H9 (cell line): ENCODE measurements around the gene MYO1D. TPM values are rescaled to one million over a fixed set of nuclear protein-coding genes. Genes with fewer than 3 reads are reported as not detected.

Experiments used
- DNase-seq: peaks from one replicate; pipeline ENCODE4 v3.0.0-alpha.2; 2017
- H2AFZ ChIP-seq: one replicate; pipeline ENCODE4 v1.6.1; 2013; ENCODE audit warnings: mild to moderate bottlenecking, low read length, control low read depth, moderate library complexity
- H2AK5ac ChIP-seq: 2 replicates; pipeline ENCODE4 v1.6.1; 2013; ENCODE audit warnings: low read length, control low read depth, mixed read lengths; ENCODE audit not compliant: insufficient read length
- H2BK120ac ChIP-seq: one replicate; pipeline ENCODE4 v1.6.1; 2013; ENCODE audit warnings: low read depth, mild to moderate bottlenecking, low read length, control low read depth, inconsistent platforms; ENCODE audit not compliant: poor library complexity, severe bottlenecking
- H2BK12ac ChIP-seq: 2 replicates; pipeline ENCODE4 v1.6.1; 2013; ENCODE audit warnings: low read length, control low read depth, mixed read lengths, low read depth; ENCODE audit not compliant: insufficient read length
- H2BK15ac ChIP-seq: 2 replicates; pipeline ENCODE4 v1.6.1; 2013; ENCODE audit warnings: low read depth, low read length, control low read depth
- H2BK20ac ChIP-seq: one replicate; pipeline ENCODE4 v1.6.1; 2013; ENCODE audit warnings: low read depth, mild to moderate bottlenecking, low read length, control low read depth, inconsistent platforms; ENCODE audit not compliant: poor library complexity, severe bottlenecking
- H2BK5ac ChIP-seq: 2 replicates; pipeline ENCODE4 v1.6.1; 2013; ENCODE audit warnings: low read length, control low read depth, mixed read lengths; ENCODE audit not compliant: insufficient read length
- H3K14ac ChIP-seq: 2 replicates; pipeline ENCODE4 v1.6.1; 2013; ENCODE audit warnings: low read length, control low read depth; ENCODE audit not compliant: insufficient read depth
- H3K18ac ChIP-seq: 2 replicates; pipeline ENCODE4 v1.6.1; 2013; ENCODE audit warnings: low read depth, mild to moderate bottlenecking, mixed read lengths, low read length, control low read depth; ENCODE audit not compliant: insufficient read length
- H3K23ac ChIP-seq: 2 replicates; pipeline ENCODE4 v1.6.1; 2013; ENCODE audit warnings: low read length, control low read depth, mixed read lengths, low read depth; ENCODE audit not compliant: insufficient read length
- H3K23me2 ChIP-seq: 2 replicates; pipeline ENCODE4 v1.6.1; 2013; ENCODE audit warnings: low read depth, mild to moderate bottlenecking, mixed read lengths, low read length, control low read depth; ENCODE audit not compliant: insufficient read length, poor library complexity, severe bottlenecking
- H3K27ac ChIP-seq: 2 replicates; pipeline ENCODE4 v1.5.1; 2013; ENCODE audit warnings: low read length, control low read depth, mixed read lengths, low read depth; ENCODE audit not compliant: insufficient read length
- H3K27me3 ChIP-seq: 2 replicates; pipeline ENCODE4 v1.6.1; 2013; ENCODE audit warnings: low read length, control low read depth, inconsistent platforms; ENCODE audit not compliant: insufficient read depth
- H3K4ac ChIP-seq: 2 replicates; pipeline ENCODE4 v1.6.1; 2013; ENCODE audit warnings: low read depth, mild to moderate bottlenecking, control low read depth, inconsistent platforms, low read length, moderate library complexity
- H3K4me1 ChIP-seq: 2 replicates; pipeline ENCODE4 v1.6.1; 2013; ENCODE audit warnings: low read length, control low read depth, inconsistent platforms; ENCODE audit not compliant: insufficient read depth
- H3K4me2 ChIP-seq: 2 replicates; pipeline ENCODE4 v1.6.1; 2013; ENCODE audit warnings: low read length, control low read depth, mixed read lengths; ENCODE audit not compliant: insufficient read length, insufficient read depth
- H3K56ac ChIP-seq: 2 replicates; pipeline ENCODE4 v1.6.1; 2013; ENCODE audit warnings: low read depth, mild to moderate bottlenecking, mixed read lengths, low read length, control low read depth; ENCODE audit not compliant: insufficient read length
- H3K79me1 ChIP-seq: 2 replicates; pipeline ENCODE4 v1.6.1; 2013; ENCODE audit warnings: low read depth, mild to moderate bottlenecking, moderate library complexity, low read length, control low read depth, inconsistent platforms; ENCODE audit not compliant: insufficient read depth, poor library complexity, severe bottlenecking
- H3K79me2 ChIP-seq: 2 replicates; pipeline ENCODE4 v1.6.1; 2013; ENCODE audit warnings: low read length, control low read depth, inconsistent platforms; ENCODE audit not compliant: insufficient read depth
- H3K9ac ChIP-seq: 2 replicates; pipeline ENCODE4 v1.6.1; 2013; ENCODE audit warnings: low read length, control low read depth, mixed read lengths; ENCODE audit not compliant: insufficient read length; ENCODE audit errors: extremely low read depth
- H3K9me3 ChIP-seq: one replicate; pipeline ENCODE4 v1.6.1; 2013; ENCODE audit warnings: low read depth, low read length, inconsistent platforms; ENCODE audit not compliant: control insufficient read depth
- H3T11ph ChIP-seq: one replicate; pipeline ENCODE4 v1.6.1; 2013; ENCODE audit warnings: mild to moderate bottlenecking, low read length, control low read depth, inconsistent platforms
- H4K20me1 ChIP-seq: one replicate; pipeline ENCODE4 v1.6.1; 2013; ENCODE audit not compliant: control insufficient read depth, insufficient read length, insufficient read depth
- H4K5ac ChIP-seq: 2 replicates; pipeline ENCODE4 v1.6.1; 2013; ENCODE audit warnings: low read depth, mild to moderate bottlenecking, mixed read lengths, low read length, control low read depth; ENCODE audit not compliant: insufficient read length
- H4K8ac ChIP-seq: replicated peaks from 2 replicates; pipeline ENCODE4 v1.6.1; 2013; ENCODE audit warnings: low read length, control low read depth, mixed read lengths, low read depth; ENCODE audit not compliant: insufficient read length
- H4K91ac ChIP-seq: 2 replicates; pipeline ENCODE4 v1.6.1; 2013; ENCODE audit warnings: low read depth, mild to moderate bottlenecking, moderate library complexity, mixed read lengths, low read length, control low read depth; ENCODE audit not compliant: insufficient read length
- H3K27ac Mint-ChIP-seq, 3 experiments: 2 replicates in 2 of 3; 3 replicates in 1 of 3; pipeline ENCODE4 v1.8.0; 2020 to 2021; ENCODE audit warnings: mixed read lengths in 3 of 3, mild to moderate bottlenecking in 1 of 3, moderate library complexity in 1 of 3
- H3K27me3 Mint-ChIP-seq: 2 replicates; pipeline ENCODE4 v1.8.0; 2021; ENCODE audit warnings: low read depth, mild to moderate bottlenecking, moderate library complexity, mixed read lengths
- H3K36me3 Mint-ChIP-seq, 3 experiments: 2 replicates in 2 of 3; 3 replicates in 1 of 3; pipeline ENCODE4 v1.8.0; 2020 to 2021; ENCODE audit warnings: low read depth in 3 of 3, mixed read lengths in 3 of 3; ENCODE audit not compliant: insufficient read depth in 1 of 3
- H3K4me1 Mint-ChIP-seq, 2 experiments: 2 replicates each; pipeline ENCODE4 v1.8.0; 2020; ENCODE audit warnings: mixed read lengths in 2 of 2
- H3K4me3 Mint-ChIP-seq, 2 experiments: 2 replicates in 1 of 2; 3 replicates in 1 of 2; pipeline ENCODE4 v1.8.0; 2020 to 2021; ENCODE audit warnings: mild to moderate bottlenecking in 2 of 2, mixed read lengths in 2 of 2, moderate library complexity in 1 of 2
- H3K9me3 Mint-ChIP-seq, 2 experiments: 2 replicates in 1 of 2; 3 replicates in 1 of 2; pipeline ENCODE4 v1.8.0; 2020; ENCODE audit warnings: mild to moderate bottlenecking in 2 of 2, mixed read lengths in 2 of 2, moderate library complexity in 1 of 2
- CTCF ChIP-seq: fragments of 200-600 bp; sonication (generic); conservative IDR thresholded peaks from 3 replicates; pipeline ENCODE4 v1.8.0; 2021; ENCODE audit warnings: antibody characterized with exemption, mild to moderate bottlenecking
- WGBS: extraction: QIAGEN DNeasy Blood & Tissue Kit; methylation state at CpG from one replicate; pipeline ENCODE4 v1.1.7; 2013; ENCODE audit warnings: missing lambda C conversion rate, low lambda C conversion rate, mixed read lengths; ENCODE audit not compliant: insufficient read length; ENCODE audit errors: extremely low coverage; 5-methylcytosine and 5-hydroxymethylcytosine counted together
- total RNA-seq: library from RNA; stranded (reverse); gene quantifications from 2 replicates; pipeline ENCODE4 v1.2.1, GENCODE V29; 2021

MYO1D gene
- total RNA-seq, 1 experiment from 2014 or later: 19.0 TPM

- H4K8ac ChIP-seq: no peak overlapping the region
- TF ChIP-seq CTCF: no peak
- H2BK20ac ChIP-seq: no peak overlapping the region
- no CpG with 5 or more reads among the region's 72 CpGs for WGBS
- H3K23me2 ChIP-seq: peaks cover 12% of the 10 kb centered on the region
- peak; percentile 88 for DNase-seq
- no peaks in the 10 kb centered on the region for H3K9me3 ChIP-seq
- H4K5ac ChIP-seq: no peak overlapping the region
- H2BK15ac ChIP-seq: no peak overlapping the region
- H3K14ac ChIP-seq: peak overlapping the region; percentile 88
- Mint-ChIP-seq H3K27me3 (peaks cover 1% of the 10 kb centered on the region), H3K4me1 (peaks cover 50 to 70% of the 10 kb centered on the region in 2 experiments), H3K9me3 (no peaks in the 10 kb centered on the region; a peak in 1 of 5 replicates), H3K36me3 (peaks cover 20 to 39% (median 37%) of the 10 kb centered on the region in 3 experiments), H3K27ac (peak overlapping the region in 1 of 3 experiments; percentile 81; a peak in 1 of 7 replicates), H3K4me3 (peak overlapping the region; percentile 52 to 67)
- no peak overlapping the region for H4K91ac ChIP-seq
- H3K23ac ChIP-seq: no peak overlapping the region
- no peak overlapping the region for H2AFZ ChIP-seq
- peaks cover 3% of the 10 kb centered on the region for H3K79me1 ChIP-seq
- no peak overlapping the region for H2BK120ac ChIP-seq
- no peaks in the 10 kb centered on the region for H3K79me2 ChIP-seq
- H2BK12ac ChIP-seq: no peak overlapping the region
- peak overlapping the region; percentile 91 for H3K18ac ChIP-seq
- no peak overlapping the region for H3K4me2 ChIP-seq
- H3K4me1 ChIP-seq: peaks cover 10% of the 10 kb centered on the region; the same call in 1 of the 2 replicates
- no peak overlapping the region for H3K56ac ChIP-seq
- H3K4ac ChIP-seq: no peak overlapping the region; the same call in 1 of the 2 replicates
- no peaks in the 10 kb centered on the region for H3K27me3 ChIP-seq
- no peak overlapping the region for H2BK5ac ChIP-seq
- no peak overlapping the region for H2AK5ac ChIP-seq
- H3T11ph ChIP-seq: no peak overlapping the region
- peak overlapping the region; percentile 49 for H3K9ac ChIP-seq
- H3K27ac ChIP-seq: no peak overlapping the region
- no peaks in the 10 kb centered on the region for H4K20me1 ChIP-seq
Observed at GRCh38 chr17:32486111-32486700, 390.7 kb downstream of the MYO1D start.
